GM19324 (cell line): ENCODE data around the gene LRRC75B.

ENCODE experiments used
- ATAC-seq: cut with Tn5 transposase; IDR thresholded peaks from one replicate; pipeline ENCODE4 v1.9.1; 2021; ENCODE audit warnings: mild to moderate bottlenecking, moderate library complexity; ENCODE audit not compliant: unreplicated experiment, low FRiP score

Gene LRRC75B

DNA sequence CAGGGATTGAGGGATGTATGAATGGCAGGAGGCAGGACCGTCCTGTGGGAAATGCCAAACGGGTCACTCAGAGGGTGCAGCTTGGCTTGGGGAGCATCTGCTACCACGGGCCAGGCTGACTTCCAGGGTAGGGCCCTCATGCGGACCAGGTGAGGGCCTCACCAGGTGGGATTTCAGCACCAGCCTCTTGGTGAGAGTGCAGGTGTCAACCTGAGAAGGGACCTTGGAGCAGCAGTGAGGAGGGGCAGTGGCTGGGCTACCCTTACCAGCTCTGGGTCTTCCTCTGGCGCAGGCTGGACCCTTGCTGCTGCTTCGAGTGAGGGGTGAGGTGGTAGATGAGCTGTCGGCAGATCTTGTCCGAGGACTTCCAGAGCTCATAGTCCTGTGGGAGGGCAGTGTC, 4.9 kb downstream of the LRRC75B start:
- no peak for ATAC-seq

DNA sequence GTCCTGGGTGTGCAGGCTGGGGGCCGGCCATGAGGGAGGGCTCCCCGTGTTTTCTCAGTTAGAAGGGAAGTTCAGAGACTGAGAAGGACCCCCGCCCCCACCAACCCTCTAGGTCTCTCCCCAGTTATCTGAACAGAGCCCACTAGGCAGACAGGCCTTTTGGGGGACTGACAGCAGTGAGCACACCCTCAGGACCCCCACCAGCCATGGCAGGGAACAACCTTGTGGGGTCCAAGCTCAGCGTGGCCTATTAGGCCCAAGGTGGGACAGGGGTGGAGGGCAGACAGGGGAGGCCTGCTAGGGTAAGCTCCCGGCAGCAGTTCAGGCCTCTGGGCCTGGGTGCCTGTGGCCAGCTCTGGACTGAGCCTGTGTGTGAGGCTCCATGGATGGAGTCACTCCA, 5.6 kb downstream of the LRRC75B start:
- ATAC-seq, result no peak

DNA sequence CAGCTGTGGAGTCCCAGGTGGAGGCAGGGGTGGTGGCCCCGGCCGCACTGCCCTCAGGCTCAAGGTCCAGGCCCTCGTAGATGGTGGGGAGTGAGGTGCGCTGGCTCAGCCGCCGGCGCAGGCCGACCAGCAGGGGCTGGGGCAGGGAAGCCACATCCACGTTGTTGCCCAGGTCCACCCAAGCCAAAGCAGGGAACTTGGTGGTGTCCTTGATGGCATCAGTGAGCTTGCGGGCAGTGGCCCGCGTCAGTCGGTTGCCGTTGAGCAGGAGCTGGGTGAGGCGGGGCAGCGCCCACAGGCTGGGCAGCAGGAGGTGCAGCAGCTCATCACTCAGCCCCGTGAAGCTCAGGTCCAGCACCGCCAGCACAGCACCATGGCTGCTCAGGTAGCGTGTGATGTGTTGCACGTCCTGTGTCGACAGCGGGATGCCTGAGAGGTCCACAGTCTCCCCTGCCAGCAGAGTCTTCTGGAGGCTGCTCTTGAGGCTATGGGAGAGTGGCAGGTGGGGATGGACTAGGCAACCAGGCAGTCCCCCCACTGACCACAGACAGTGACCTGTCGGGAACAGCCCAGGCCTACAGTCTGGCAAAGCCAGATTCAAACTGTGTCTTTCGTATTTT, 6.8 kb downstream of the LRRC75B start:
- ATAC-seq, result no peak

DNA sequence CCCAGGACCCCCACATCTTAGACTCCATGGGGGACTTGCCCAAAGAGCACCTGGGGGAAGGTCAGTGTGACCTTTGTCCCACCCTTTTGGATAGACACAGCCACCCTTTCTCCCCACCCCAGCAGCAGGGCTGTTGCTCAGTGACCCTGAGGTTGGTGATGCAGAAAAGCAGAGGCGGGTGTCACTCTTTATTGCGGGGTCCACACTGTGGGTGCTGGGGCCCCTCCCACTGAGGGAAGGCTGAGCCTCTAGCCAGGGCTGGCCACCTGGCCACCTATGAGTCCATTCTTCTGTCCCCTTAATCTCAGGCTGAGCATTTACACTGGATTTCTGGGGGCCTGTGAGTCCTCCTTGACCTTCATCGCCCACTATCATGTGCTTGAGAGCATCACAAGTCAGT, 7.4 kb downstream of the LRRC75B start:
- no peak for ATAC-seq

DNA sequence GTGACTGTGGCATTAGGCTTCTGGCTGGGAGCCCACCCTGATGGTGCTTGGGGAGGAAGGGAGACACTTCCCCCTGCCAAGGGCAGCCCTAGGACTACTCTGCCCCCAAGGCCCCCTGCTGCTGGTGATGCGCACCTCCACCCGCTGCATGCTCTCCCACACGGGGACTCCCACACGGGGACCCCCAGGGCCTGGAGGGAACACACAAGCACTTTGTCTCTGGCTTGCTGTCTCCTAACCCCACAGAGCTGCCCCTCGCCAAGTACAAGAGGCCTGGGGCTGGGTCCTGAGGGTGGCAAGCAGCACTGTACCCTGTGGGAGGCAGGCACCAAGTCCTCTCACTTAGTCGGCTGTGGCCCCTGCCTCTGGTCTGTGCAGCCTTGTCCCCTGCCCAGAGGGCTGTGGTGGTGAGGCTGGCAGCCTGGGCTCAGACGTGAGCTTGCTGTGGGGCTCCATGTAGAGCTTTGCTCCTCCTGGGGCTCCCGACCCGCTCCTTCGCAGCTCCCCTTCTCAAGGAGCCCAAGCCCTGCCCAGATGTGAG, 7.9 kb downstream of the LRRC75B start:
- ATAC-seq, result no peak

DNA sequence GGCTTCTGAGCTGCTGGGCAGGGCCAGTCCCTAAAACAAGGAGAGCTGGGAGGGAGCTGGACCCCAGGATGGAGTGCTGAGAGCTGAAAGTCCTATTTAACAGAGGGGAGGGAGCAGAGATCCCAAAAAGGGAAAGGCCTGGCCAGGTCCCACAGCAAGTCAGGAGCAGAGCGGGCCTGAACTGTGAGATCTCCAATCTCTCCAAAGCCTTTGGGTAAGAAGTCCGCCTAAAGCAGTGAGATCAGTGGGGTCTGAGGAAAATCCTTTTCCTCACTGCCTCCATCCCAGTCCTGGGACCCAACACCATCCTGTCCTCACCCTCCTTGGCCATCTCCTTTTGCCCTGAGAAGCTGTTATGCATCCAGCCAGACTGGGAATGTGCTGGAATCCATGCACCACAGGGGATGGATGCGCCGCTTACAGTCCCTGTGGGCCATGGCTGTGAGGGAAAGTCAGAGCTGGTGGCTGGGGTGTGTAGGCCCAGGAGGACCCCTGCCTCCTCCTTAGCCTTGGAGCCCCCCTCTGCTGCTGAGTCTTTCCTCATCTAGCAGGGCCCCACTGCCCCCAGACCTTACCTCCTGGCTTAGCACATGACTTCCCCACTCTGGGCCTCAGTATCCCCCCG, 8.6 kb downstream of the LRRC75B start:
- ATAC-seq, result no peak

DNA sequence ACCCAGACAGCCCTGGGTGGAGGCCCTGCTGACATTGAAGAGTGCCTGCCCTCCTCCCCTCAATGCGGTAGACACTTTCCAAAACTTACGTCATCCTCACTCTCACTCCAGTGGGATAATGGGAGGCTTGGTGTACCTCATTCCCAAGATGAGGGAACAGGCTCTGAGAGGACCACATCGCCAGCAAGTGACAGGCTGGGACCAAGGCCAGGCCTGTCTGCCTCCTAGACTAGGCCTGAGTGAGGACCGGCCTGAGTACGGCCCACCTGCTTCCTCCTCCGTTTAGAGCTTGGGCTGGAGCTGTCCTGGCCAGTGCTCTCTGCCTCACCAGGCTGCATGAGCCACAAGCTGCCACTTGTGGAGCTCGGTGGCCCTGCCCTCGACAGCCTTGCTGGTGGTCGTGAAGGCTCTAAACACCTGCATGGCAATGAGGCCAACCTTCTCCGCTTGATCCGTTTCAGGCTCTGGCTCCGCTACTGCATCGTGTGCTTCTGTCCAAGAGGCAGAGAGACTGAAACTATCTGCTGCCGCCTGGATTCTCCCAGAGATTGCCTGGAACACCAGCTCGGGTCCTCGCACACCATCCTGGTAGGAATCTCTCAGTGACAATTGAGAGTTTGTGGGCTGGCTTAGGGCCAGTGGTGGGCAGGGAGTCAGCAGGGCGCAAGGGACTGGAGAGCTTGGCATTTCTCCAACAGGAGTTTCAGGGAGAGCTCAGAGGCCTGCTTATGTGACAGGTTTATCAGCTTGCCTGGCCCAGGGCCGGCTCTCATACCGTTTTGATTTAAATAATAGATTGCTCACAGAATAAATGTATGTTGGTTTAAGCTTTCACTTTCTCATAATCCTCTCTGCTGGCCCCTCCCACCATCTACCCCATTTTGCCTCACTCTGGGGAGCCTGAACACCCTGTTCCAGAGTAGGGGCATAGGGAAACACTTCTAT, 9.4 kb downstream of the LRRC75B start:
- no peak for ATAC-seq

DNA sequence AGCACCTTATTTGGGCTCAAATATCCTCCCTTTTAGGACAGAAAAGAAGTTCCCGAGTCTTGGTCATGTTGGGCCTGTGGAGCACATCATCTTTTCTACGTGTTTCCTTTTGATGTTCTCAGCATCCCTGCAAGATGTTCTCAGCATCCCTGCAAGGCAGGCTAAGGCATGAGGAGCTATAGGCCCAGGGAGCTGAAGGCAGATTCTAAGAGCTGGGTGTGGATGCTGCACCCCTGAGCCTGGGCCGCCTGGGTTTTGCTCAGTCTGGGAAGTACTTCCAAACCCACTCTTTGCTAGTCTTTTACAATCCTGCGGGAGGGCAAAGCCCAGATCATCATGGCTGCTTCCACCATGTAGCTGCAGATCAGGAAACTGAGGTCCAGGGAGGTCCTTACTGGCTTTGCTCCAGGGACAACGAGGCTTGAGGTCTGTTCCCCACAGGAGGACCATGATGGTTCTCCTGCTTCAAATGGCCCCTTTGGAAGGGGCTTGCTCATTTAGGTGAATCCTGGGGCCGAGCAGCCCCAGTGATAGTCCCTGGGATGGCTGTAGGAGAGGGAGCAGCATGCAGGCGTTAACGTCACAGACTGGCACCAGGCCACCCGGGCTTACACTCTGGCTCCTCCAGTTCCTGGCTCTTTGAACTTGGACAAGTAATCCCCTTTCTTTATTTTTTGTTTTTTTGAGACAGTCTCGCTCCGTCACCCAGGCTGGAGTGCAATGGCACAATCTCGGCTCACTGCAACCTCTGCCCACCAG, 10.6 kb downstream of the LRRC75B start:
- ATAC-seq, result no peak

DNA sequence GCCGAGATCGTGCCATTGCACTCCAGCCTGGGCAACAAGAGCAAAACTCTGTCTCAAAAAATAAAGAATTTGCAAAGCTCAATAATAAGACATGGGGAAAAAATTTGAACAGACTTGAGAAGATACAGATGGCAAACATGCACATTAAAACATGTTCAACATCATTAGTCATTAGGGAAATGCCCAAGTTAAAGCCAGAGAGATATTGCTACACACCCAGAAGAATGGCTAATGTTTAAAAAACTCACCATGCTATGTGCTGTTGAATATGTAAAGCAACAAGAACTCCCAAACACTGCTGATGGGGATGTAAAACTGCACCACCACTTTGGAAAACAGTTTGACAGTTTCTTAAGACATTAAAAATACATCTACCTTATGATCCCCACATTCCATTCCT, 12.6 kb downstream of the LRRC75B start:
- ATAC-seq, result no peak

DNA sequence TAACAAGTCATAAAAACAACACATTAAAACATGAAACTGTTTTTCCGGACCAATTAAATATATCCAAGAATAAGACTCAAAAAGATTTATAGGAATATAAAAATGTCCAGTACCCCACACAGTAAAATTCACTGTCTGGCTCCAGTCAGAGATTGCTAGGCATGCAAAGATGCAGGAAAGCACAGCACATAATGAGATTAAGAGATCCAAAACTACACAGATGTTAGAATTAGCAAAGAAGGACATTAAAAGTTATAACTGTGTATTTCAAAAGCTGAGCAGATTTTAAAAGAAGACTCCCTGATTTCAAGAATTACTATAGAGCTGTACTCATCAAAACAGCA, 13.6 kb downstream of the LRRC75B start:
- no peak for ATAC-seq

DNA sequence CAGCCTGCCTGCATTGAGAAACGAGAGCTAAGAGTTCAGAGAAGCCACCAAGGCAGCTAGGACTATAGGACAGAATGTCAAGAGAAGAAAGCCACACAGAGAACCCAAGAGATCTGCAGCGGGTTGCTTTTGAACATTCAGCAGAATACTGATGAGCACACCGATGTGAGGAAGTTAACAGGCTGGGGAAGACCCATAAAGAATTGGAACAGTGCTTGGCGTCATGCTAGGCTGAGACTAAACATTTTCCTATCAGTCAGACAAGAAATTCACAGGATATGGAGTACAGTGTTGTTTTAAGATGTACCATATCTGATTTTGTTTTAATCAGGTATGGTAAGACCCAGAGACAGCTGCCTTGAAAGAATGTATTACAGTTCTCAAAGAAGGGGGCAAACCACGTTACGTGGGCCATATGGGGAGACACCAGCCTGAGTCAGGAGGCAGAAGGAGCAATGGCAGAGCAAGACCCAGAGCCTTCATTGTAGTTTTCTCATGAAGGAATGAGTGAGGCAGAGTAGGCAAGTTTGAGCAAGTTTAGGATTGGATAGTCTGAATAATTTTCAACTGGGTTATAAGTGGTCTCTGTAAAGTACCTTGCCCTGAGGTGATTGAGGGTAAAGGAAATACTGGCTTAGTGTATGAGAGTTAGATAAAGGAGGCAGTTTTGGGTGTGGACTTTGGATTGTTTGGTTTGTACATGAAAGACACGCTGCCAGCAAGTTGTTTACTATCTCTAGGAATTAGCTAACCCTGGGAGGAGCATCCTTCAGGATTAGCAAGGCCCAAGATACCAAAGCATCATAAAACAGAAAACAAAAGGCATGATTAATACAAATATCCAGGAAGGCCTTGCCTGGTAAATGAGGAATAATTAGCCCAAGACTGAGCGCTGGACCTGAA, 14.3 kb downstream of the LRRC75B start:
- no peak for ATAC-seq

DNA sequence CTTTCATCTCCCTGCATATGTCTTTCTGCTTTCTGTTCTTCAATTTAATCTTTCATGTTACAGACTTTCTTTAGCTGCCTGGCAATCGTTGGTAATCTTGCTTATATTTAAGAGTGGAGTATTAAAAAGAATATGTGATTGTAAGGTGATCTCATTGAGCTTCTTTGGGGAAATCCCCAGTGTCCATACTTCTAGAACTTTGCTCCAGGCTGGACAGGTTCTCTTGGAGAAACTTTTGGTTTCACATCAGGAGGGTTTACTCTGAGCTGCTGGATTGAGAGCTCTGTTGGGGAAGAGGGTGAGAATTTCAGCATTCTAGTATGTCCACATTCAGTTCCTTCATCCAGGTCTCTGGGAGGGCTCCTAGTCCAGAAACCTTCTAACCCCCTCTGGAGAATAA, 16.1 kb downstream of the LRRC75B start:
- no peak for ATAC-seq

DNA sequence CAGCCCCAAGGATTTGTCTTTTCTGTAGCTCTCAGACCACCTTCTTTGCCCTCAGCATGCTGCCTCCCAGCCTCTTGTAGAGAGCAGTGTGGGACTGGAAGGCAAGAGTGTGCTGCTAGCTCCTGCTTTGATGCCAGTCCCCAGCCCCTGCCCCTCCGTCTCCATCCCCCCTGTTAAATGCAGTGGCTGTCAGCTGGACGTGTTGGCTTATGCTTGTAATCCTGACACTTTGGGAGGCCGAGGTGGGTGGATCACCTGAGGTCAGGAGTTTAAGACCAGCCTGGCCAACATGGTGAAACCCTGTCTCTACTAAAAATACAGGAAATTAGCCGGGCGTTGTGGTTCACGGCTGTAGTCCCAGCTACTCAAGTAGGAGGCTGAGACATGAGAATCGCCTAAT, 21.6 kb downstream of the LRRC75B start:
- no peak for ATAC-seq

DNA sequence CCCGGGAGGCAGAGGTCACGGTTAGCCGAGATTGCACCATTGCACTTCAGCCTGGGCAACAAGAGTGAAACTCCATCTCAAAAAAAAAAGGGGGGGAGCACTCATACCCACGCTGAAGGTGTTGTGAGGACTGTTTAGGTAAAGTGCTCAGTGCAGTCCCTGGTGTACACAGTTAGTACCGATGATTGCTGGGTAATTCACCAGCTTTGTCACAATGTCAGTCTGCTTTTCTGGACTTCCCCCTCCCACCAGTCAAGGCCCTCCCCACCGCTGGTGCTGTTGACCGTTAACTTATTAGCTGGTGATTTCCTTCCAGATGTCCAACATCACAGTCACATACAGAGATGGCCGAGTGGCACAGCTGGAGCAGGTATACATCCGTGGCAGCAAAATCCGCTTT, 25.2 kb downstream of the LRRC75B start:
- ATAC-seq, result no peak

DNA sequence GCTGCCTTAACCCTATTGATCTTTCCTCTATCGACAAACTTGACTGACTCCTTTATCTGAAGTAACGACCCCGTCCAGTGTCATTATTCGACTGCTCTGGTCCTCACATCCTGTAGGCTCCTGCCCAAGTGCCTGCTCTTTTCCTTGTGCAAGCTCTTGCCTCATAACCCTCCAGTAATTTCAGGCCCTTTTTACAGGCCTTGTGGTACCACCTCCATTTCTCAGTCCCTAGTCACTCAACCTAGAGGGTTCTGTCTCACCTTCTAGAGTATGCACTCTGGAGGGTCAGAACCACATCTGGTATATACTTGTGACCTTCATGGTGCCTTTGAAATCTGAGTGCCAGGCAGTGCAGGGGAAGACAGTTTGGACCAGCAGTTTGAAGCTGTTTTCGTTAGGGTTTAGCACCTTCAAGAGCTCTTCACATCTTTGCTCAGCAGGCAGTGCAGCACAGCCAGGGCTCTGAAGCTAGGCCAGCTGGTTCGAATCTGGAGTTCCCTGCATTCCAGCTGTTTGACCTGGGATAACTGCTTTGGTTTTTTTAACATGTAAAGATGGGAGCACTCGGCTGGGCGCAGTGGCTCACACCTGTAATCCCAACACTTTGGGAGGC, 25.9 kb downstream of the LRRC75B start:
- no peak for ATAC-seq

DNA sequence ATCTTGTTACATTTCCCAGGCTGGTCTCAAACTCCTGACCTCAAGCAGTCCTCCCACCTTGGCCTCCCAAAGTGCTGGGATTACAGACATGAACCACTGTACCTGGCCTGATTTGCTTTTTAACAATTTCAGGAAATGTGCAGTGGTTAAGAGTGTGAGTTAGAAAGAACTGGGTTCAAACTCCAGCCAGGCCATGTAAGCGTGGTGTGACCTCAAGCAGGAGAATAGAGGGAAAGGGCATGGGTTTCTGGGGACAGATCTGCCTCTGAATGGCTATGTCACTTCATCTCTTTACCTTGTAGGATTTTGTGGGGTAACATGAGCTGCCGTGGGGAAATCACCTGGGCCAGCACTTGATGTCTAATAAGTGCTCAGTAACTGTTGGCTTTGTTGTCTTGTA, 27.8 kb downstream of the LRRC75B start:
- no peak for ATAC-seq

DNA sequence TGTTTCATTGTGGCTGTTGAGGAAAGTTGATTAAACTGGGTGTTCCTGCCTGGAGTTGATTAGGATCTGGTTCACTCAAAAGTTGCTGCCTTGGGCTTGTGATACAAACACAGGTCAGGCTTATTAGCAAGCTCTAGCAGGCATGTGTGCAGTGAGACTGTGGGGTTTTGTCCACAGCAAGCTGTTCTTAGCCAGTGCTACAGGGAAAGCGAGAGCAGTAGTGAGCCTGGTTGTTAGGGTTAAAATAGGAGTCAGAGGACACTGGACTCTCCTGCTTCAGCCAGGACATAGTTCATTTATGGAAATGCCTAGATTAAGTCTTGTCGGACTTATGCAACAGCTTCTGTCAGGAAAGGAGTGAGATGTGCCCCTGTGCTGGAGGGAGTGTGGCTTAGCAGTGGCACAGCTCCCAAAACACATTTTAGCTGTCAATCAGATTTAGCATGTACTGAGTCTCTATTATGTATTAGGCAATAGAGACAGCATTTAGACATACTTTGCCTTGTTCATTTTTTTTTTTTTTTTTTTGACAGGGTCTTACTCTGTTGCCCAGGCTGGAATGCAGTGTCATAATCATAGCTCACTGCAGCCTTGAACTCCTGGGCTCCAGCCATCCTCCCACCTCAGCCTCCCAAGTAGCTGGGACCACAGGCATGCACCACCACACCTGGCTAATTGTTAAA, 28.4 kb downstream of the LRRC75B start:
- ATAC-seq, result no peak

DNA sequence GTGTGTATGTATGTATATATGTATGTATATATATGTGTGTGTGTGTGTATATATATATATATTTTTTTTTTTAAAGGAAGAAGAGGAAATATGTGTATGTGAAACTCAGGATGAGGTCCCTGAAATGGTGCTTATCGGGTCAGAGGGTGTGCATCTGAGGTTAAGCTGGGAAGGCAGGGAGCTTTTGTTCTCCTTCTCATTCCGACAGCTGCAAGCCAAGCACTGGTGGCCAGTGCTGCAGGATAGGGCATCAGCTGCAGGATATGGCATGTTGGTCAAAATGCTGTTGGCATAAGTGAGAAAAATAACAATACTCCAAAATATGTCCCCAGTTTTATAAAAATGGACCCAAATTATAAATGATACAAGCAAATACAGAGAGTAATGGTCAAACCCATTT, 29.6 kb downstream of the LRRC75B start:
- ATAC-seq, result no peak

DNA sequence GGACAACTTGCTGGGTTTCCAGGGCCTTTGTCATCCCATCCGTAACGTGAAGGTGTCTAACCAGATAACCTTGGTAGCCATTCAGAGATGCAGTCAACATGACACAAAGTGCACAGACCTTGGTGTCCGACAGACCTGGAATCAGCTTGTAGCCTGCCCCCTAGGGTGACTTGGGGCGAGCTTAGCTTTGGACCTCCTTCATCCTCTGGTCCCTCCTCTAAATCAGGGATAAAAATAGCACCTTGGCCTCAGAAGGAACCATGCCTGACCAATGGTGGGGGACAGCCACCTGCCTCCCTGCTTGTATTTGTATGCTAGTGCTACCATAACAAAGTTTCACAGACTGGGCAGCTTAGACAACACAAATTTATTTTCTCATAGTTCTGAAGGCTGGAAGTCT, 33.4 kb downstream of the LRRC75B start:
- no peak for ATAC-seq
